ENCODE data around the gene POLR2M.
A peak's percentile ranks its signal among the peaks of the same experiment; 100 is the strongest.

Gene POLR2M

DNA sequence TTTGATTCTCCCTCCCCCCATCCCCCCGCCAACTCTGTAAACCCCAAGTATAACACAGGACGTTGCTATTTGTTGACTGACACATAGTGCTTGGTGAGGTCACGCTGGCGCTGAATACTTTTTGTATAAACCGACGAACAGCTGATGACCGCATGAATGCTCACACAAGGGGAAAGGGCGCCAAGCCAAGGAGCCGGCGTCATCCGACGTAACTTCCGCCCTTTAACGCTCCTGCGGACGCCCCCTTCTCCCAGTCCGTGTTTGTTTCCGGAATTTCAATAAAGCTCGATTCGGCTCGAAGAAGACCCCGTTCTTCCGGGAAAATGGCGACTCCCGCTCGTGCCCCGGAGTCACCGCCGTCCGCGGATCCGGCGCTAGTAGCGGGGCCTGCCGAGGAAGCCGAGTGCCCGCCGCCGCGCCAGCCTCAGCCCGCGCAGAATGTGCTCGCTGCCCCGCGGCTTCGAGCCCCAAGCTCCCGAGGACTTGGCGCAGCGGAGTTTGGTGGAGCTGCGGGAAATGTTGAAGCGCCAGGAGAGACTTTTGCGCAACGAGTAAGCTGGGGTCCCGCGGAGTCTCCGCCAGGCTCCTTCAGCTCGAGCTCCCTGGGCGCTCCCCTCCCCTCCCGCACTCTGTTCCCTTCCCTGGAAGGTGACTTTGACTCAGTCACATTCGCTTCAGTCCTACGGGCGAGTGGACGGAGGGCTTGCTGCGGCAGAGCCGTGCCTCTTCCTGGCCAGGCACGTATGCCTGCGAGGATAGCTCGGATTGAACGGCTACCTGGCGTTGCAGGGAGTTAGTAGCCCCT is at the start of gene POLR2M:
TSS of gene POLR2M (plus strand) at position 310 of the 805 bp plus-strand sequence. CDS start at position 439, 129 bp downstream.
- peak; percentile 94 for DNase-seq

DNA sequence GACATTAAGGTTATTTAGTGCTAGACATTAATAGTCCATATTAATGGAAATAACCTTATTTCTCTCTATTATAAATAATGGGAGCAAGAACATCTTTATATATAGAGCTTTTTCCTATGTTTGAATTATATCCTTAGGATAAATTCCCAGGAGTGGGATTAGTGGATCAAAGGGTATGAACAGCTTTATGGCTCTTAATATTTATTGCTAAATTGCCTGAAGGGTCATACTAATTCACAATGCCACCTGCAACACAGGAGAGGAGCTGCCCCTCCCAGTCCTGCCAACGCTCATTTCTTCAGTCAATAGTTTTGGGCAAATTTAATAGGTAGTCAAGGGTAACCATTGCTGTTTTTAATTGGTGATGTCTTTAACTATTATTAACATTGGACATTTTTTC is 48.9 kb upstream of the POLR2M start:
- no peak for DNase-seq

DNA sequence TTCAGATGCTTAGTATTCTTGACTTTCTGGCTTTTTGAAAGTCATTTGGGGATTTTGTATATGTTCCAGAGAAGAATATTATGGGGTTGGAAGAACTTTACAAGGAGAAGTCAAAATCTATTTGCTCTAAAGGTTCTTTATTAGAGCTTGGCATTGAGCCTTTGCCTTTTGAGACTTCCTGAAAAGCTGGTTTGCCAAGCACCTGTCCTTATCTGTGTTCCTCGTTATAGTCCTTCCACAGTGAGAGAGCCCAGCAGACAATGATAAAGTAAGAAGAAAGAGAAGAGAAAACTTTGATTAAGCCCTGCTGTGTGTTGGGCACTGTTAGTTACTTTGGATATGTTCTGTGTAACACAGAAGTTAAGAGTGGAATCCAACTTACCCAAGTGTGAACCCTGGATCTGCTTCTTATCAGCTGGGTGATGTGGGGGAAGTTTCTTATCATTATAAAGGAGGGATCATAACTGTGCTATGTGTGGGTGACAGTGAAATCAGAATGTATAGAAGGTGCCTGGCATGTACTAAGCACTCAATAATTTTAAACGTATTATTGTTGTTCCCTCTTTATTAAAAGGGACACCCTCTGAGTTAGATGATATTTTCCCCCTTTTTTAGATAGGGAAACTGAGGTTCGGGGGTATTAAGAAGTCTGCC is 44.3 kb upstream of the POLR2M start:
- DNase-seq = no peak

DNA sequence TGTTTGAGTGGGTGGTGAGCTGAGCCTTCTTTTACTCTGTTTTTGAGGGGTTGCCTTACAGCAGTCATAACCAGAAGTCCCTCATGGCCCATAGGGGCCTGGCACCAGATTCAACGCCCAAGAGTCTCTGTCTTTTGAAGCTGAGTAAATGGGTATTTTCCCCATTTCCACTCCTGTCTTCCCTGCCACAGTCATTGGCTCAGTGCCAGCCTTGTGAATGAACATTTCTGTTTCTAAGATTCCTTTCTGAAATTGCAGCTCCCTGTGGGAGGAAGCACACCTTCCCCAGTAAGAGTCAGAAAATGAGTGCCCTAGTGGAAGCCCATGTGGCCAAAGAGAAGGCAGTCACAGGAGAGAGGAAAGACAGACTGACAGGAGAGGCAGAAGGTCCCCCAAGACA is 43.7 kb upstream of the POLR2M start:
- no peak for DNase-seq

DNA sequence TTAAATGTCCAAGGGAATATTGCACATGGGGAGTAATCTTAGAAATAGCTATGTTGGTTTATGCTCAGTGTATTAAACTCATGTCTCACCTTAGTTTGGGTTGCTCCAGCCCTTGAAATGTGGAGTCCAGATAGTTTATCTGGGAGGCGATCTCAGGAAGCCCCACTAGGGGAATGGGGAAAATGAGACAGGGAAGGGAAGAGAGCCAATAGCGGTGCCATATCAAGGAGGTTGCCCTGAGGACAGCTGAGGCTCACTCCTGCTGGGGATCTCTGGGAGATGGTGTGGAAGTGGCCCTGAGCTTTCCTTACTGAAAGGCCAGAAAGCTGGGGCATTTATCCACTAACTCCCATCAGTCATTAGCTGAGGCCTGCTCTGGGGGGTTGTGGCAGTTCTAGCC is 43.3 kb upstream of the POLR2M start:
- DNase-seq = no peak

DNA sequence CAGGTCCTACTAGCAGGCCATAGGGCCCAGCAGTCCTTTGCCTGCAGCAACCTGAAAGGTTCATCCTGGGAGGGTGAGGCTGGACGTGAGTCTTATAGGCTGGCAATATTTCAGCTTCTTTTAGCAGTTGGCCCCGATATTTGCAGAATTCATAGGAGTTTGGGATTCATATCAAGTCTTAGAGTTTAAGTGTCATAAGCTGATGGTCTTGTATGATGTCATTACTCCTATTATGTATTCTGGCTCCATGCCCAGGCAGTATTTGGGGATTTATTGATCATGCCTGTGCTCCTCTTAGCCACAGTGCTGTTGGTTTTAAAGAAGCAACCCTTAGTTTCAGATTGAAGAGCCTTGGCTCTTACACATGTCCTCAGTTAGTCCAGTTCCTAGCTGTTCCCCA is 41.3 kb upstream of the POLR2M start:
- DNase-seq = no peak

DNA sequence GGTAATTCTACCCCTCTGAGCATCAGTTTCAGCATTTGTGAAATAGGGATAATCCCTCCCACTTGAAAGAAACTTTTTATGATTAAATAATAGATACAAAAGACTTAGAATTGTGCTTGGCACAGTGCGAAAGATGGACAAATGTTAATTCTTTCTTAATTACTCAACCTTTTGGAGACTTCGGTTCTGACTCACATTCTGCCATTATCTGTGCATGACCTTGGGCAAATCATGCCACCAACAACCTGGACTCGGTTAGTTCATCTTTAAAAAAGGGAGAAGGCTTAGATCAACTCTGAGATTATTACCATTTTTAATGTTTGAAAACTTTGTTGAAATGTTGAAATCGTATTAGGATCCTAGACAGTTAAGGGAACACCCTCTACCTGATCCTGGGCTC is 40.6 kb upstream of the POLR2M start:
- DNase-seq = no peak

DNA sequence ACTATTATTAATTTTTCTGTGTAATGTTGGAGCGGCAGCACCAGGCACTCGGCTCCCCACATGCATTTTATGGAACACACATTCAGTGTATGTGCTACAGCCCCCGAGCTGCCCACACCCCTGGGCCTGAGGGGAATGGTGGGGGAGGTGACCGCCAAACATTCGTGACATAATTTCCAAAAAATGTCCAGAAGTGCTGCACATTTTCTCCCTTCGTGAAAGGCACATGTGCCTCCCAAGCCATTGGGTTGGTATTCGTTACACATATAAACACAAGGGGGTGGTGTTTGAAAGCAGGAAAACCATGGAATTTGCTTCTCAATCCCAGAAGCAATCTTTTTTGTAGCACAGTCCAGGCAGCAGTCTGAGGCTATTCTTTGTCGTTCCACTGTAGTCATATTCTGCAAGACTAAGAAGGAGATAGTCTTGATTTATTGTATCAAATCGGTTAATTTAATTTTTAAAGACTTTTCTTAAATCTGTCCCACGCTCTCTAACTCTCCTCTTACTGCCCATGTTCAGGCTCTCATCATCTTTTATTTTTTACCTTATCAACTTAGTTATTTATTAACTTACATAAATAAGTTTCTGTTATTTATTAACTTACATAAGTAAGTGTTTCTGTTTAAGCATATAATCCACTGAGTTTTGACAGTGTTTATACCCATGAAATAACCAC is 39.2 kb upstream of the POLR2M start:
- DNase-seq = no peak

DNA sequence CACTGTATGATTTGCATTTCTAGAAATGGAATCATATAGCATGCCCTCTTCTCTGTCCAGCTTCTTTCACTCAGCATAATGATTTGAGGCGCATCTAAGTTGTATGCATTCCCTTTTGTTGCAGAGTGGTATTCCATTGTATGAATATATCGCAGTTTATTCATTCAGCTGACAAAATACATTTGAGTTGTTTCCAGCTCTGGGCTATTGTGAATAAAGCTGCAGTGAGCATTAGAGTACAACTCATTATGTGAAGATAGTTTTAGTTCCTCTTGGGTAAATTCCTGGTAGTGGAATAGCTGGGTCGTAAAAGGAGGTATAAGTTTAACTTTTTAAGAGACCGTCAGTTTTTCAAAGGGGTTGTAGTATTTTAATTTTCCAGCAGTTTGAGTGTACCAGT is 38.5 kb upstream of the POLR2M start:
- no peak for DNase-seq

DNA sequence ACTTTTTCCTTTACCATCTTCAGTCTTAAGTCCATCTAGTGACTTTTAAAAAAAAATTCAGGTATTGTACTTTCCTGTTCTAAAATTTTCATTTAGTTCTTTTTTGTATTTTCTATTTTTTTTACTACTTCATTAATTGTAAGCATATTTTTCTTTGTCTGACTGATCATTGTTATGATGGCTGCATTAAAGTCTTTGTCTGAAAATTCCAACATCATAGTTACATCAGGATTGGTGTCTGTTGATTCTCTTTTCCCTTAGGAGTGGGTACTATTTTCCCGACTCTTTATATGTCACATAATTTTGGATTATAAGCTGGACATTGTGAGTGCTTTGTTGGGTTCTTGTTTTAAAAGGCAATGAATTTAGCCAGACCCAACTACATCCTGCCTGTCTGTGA is 34.9 kb upstream of the POLR2M start:
- DNase-seq = no peak

DNA sequence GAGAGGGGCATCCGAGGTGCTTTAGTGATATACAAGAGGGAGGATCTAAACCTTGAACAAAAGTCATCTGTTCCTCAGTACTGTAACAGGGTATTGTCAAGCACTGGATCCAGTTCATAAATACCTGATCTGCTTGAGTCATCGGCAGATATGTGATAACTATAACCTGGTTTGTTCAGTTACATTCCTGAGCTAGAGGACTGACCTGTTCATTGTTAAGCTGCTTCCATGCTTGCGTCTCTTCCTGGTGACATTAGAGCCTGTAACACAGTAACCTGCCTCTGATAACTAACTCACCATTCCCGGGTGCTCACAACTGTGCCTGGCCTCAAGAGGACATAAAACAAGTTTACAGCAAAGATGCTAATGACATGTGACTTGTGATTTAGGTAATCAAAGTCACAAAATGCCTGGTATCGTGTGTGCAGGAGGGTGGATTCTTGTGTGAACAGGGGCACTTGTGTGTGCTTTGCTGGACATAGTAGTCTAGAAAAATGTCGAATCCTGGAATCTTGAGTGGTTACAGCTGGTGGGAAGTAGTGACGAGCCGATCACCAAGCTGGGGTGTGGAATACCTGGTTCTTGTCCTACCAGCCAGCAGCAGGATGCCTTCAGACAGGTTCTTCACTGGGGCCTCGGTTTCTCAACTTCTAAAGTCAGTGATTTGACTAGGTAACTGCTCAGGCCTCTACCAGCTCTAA is 30.9 kb upstream of the POLR2M start:
- no peak for DNase-seq

DNA sequence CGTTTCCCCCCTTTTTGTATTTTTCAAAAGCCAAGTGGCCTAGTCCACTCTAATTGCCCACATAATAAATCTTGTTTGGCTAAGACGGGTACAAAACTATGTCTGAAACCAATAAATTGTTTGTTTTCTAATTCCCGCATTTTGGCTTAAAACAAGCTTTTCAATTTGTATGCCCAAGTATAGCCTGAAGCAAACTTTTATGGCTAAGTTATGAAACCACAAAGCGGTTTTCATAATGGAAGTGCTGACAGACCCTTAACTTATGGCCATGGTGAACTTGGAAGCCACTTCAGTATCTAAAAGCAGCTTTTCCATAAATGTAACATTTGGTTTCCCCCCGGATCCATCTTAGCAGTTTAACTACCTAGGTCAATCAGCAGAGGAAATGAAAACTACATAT is 29.9 kb upstream of the POLR2M start:
- DNase-seq = no peak

DNA sequence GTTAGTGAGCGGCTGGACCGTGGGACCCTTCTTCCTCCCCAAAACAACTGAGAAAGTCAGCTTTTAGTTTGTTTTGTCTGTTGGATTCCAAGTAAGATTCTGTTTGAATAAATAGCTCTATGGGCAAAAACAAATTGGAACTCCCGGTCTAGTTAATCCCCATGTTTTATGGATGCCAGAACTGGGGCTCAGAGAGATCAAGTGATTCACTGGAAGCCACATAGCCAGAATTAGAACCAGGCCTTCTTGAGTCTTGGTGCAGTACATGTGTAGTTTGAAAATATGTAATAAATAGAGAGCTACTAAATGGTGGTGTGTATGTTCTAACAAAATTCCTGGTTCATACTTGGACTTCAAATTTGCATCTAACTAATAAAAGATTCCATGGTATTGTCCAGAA is 29.3 kb upstream of the POLR2M start:
- no peak for DNase-seq

DNA sequence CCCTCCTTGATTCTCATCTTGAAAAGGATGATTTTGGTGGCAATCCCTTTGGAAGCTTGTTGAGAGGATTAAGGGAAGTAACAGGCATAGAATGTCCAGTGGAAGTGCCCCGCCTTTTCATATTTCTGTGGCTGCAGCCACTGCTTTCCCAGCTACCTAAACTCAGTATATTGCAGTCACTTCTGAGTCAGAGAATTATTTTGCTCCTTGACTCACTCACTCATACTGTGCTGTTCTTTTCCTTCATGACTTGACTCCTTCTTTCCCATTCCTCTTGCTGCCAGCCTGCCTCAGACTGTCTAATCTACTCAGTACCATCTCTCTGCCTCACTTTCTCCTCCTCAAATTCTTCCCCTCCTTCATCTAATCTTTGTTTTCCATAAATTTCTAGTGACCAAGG is 26.5 kb upstream of the POLR2M start:
- DNase-seq = no peak

DNA sequence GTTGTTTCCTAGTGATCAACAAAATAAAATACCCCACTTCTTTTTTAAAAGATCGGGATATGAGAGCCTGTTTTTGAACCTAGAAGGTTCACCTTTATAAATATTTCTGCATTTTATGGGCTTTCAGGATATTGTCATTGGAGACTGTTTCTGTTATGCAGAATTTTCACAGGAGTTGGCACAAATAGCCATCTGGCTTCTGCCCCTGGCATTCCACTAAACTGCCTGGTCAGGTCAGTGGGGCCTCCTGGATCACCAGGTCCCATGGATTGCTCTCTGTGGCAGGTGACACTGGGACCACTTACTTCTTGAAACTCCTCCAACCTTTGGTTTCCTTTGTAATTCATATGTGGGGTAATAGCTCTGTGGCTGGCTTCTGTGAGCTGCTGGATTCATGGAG is 25.5 kb upstream of the POLR2M start:
- no peak for DNase-seq

DNA sequence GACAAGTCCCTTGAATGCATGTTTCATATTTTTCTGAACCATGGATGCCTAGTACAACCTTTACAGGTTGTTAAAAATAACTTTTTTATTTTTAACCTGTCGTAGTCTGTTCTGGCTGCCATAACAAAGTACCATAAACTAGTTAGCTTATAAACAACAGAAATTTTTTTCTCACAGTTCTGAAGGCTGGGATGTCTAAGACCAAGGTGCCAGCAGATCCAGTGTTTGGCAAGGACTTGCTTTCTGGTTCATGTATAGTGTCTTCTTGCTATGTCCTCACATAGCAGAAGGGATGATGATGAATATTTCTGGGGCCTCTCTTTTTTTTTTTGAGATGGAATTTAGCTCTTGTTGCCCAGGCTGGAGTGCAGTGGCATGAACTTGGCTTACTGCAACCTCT is 23.0 kb upstream of the POLR2M start:
- no peak for DNase-seq

DNA sequence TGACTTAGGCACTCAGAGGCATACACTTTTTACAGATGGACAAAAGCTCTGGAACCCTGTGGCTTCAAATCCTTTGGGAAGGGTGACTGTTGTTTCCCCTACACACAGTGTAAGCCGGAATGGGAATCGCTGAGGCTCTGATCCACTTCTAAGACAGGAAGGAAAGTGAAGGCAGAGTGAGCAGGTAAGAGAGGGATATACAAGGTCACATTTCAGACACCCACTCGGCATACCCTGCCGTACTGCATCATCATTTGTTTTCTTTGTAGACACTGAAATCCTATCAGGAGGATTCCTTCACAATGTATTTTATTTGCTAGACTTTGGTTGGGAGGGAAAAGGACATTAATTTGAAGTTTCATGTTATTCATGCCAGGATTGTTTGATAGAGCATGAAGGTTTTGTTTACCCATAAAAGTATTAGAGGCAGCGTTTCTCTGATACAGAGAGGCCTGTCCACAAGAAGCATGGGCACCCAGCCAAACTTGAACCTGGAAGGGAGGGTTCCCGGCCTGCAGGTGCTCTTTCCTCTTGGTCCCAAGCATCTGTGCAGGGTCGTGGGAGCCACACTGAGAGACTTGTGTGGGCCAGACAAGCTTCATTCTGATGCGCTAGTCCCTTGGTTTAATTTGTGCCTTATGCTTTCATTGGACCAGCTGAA is 21.9 kb upstream of the POLR2M start:
- no peak for DNase-seq

DNA sequence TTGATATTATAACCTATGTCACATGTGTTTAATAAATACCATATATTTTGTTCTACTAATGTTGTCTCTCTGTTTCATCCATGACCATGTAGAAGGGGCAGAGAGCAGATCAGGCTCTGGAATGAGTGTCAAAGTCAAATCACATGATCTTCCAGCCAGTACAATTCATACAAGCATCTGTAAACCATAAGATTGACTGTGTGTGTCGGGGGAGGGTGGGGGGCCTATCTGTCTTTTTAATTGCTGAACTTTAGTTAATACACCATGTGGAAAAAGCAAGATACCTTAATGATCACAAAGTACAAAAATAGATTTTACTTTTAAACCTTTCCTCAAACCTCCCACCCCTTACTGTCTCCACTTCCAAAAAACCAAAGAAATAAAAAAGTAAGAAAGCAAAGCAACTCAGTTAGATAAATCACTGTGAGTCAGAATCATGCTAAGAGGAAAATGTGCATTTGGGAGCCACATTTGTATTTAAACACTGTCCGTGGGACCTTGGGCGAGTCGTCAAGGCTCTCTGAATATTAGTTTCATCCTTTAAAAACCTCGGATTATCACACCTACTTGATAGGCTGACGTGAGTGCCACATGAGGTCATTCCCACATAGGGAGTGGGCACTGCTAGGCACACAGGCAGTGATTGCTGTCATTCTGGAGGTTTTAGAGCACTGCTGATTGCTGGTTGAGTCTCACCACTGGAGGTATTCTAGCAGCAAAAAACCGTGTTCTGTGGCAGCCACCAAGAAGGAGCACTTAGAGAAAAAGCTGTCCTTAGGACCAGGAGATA is 21.0 kb upstream of the POLR2M start:
- DNase-seq = no peak

DNA sequence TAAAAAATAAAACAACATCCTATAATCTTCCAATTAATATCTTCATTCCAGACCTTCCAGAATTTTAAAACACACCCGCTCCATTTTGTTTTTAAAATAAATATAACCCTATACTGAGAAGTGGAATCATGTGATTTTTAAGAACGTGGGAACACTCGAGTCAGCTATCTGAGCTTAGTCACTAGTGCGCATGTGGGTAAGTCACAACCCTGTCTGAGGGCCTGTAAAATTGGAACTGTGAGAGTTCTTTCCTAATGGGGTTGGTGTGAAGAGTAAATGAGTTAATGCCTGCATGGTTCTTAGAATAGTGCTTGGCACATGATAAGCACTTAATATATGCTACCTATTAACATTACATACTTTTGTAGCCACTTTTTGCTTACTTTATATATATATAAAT is 19.9 kb upstream of the POLR2M start:
- no peak for DNase-seq

DNA sequence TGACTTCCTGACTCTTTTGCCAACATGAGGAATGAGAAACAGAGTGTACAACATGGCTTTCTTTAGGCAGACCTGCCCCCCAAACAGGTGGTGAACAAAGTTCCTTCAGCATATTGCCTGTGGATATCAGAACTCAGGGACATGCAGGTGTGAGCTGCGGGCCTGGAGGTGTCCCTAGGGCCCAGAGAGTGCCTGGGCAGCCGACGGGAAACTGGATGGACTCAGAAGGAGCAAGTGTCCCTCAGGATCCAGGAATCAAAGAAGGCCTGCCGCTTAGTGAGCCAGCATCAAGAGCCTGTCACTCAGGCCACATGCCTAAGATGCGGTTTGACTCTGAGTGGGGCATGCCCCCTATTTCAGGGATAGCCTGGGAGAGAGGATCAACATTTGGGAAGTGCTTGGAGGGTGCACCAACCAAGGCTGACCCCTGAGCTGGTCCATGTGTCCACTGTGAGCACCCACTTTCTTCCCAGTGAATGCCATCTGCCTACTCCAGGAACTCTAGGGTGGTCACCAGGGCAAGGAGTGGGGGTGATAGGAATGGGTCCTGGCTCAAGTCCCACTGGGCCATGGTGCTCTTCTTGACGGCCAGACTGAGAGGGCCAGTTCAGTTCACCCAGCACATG is 16.1 kb upstream of the POLR2M start:
- no peak for DNase-seq

DNA sequence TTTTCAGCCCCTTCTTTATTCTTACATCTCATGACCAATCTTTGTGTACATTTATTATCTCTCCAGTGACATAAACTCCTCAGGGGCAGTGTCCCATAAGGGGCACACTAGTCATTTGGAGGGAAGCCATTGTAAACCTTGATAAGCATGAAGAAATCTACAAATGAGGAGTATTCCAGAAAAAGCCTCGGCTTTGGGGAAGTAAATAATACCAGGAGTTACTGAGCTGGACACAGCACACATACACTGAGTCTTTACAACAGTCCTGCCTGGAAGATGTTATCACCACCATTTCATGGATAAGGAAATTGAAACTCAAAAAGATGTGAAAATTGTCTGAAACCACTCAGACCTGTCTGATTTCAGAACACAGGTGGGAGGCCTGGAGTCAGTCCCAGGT is 15.4 kb upstream of the POLR2M start:
- no peak for DNase-seq

DNA sequence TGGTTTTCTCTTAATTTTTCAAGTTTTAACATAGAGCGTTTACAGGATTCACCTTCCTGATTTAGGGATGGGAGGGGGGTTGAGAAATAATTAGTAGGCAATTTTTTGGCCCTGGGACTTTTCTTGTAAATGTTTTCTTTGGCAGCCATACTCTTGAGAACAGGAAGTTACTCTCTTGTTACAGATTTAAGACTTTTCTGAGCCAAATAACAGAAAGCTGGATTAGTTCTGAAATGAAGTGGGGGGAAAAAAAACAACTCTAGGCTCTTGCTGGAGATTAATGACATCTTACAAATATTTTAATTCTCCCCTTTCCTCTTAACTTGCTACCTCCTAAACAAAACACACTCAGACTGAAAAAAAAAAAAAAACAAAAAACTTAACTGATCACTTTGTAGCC is 13.8 kb upstream of the POLR2M start:
- DNase-seq = no peak

Data from CD4-positive, alpha-beta T cell treated with Interleukin-12 subunit alpha and Interleukin-12 subunit beta, for 1 hour (primary cell).